Adrenal gland (tissue), 12 donors: ENCODE results near the gene S100A5. TPM values are rescaled to one million over a fixed set of nuclear protein-coding genes. Genes with fewer than 3 reads are reported as not detected.
A peak's percentile ranks its signal among the peaks of the same experiment; 100 is the strongest.

ENCODE experiments used
- DNase-seq, 7 donors: peaks; one replicate each; pipeline ENCODE4 v3.0.0-alpha.2; 2019 to 2020
- H3K27ac ChIP-seq, 5 donors: fragments of 200-600 bp; sonication (generic) in 4 of 5; 1 replicate in 3 of 5; 2 replicates in 2 of 5; pipeline versions ENCODE4 v1.5.1 to v1.8.0; 2016 to 2020; ENCODE audit warnings: mild to moderate bottlenecking in 1 of 5
- H3K27me3 ChIP-seq: fragments of 200-600 bp; 2 replicates; pipeline ENCODE4 v1.8.0; 2021
- H3K36me3 ChIP-seq, 2 donors: fragments of 200-600 bp; replicated peaks in 1 of 2; 1 replicate in 1 of 2; 2 replicates in 1 of 2; pipeline versions ENCODE4 v1.5.1 to v1.8.0; 2018 to 2022
- H3K4me1 ChIP-seq, 2 donors: fragments of 200-600 bp; replicated peaks in 1 of 2; 1 replicate in 1 of 2; 2 replicates in 1 of 2; pipeline versions ENCODE4 v1.5.1 to v1.8.0; 2018 to 2021
- H3K4me3 ChIP-seq, 4 donors: fragments of 200-600 bp; sonication (generic) in 3 of 4; one replicate each; pipeline ENCODE4 v1.5.1; 2016 to 2018
- H3K9me3 ChIP-seq, 3 donors: fragments of 200-600 bp; sonication (generic) in 1 of 3; replicated peaks in 1 of 3; 1 replicate in 2 of 3; 2 replicates in 1 of 3; pipeline versions ENCODE4 v1.5.1 to v1.8.0; 2016 to 2021
- CTCF ChIP-seq, 6 experiments: fragments of 450-650 bp in 4 of 6; fragments of 200-600 bp in 2 of 6; sonication (generic) in 1 of 6; IDR thresholded peaks; 1 replicate in 5 of 6; 2 replicates in 1 of 6; pipeline versions ENCODE4 v1.5.1 to v1.8.0; 2016 to 2021; ENCODE audit warnings: antibody characterized with exemption in 6 of 6, mild to moderate bottlenecking in 2 of 6, moderate library complexity in 1 of 6
- POLR2A ChIP-seq, 2 donors: fragments of 450-650 bp; IDR thresholded peaks; one replicate each; pipeline ENCODE4 v1.6.1; 2017; ENCODE audit warnings: antibody characterized with exemption in 2 of 2, mild to moderate bottlenecking in 2 of 2, moderate library complexity in 1 of 2
- WGBS, 4 donors: extraction: QIAGEN DNeasy Blood & Tissue Kit in 2 of 4; methylation state at CpG; one replicate each; pipeline versions ENCODE4 v1.1.5 to v1.1.7; 2013 to 2017; 5-methylcytosine and 5-hydroxymethylcytosine counted together
- intact Hi-C, 2 donors: fragments of 100-400 bp; cut with DNase I; formaldehyde crosslinking; loops; one replicate each; pipeline versions ENCODE4 v1.14.1 to v1.15.0; 2022 to 2023
- polyA plus RNA-seq, 3 donors: library from polyadenylated mRNA; stranded (reverse); fragments of 200-250 nt in 2 of 3; fragments of 350-450 nt in 1 of 3; fragmentation: Illumina TruSeq in 1 of 3; extraction: RNeasy Lipid Tissue Mini Kit (QIAGEN cat#74804) in 1 of 3; gene quantifications; one replicate each; pipeline ENCODE4 v1.2.3, GENCODE V29; 2013 to 2014
- total RNA-seq, 9 donors: library from RNA; depleted of rRNA in 4 of 9; stranded (reverse); fragments of >200 nt in 4 of 9; fragments of 120-200 nt in 1 of 9; fragmentation: NEBNext Ultra II Directional in 1 of 9; extraction: Animal tissue kit (Norgen Biotek cat#: 25700) in 1 of 9; gene quantifications; one replicate each; pipeline versions ENCODE4 v1.1.0 to v1.2.4, GENCODE V29; 2013 to 2023
- donor health status: healthy with polysubstance abuse.
- donor health status: Bipolar disorder and iron deficiency.
- donor health status: DM: yes; HTN: yes; CAD: no.
- donor health status: DM: no; HTN: no; CAD: no.
- donor health status: DM: no; HTN: no; CAD: no.
- donor health status: DM: yes; HTN: yes; CAD: no.

The S100A5 gene
- total and polyA plus RNA-seq, 12 donors: 0.17 TPM; not detected in 11

GRCh38 chr1:153536012-153536670 is 4.6 kb downstream of the S100A5 start:
- no peaks in the 10 kb centered on the region for H3K9me3 ChIP-seq
- no peaks in the 10 kb centered on the region for H3K27me3 ChIP-seq
- peak overlapping the region; percentile 53 to 94 (median 86) for H3K27ac ChIP-seq
- no peaks in the 10 kb centered on the region for H3K36me3 ChIP-seq
- peak overlapping the region; percentile 18 to 72 (median 56) for H3K4me3 ChIP-seq
- peak in 1 of 6 experiments; percentile 3 for TF ChIP-seq CTCF (IDR thresholded peaks at IDR 0.05)
- TF ChIP-seq POLR2A (IDR thresholded peaks at IDR 0.05): peak; percentile 42 to 82
- intact Hi-C loops: no loop called here
- peak; percentile 74 to 93 (median 86) for DNase-seq
- peaks cover 22 to 35% of the 10 kb centered on the region in 2 donors for H3K4me1 ChIP-seq
- WGBS, 4 donors: 1 to 4% (median 2%) methylated on average over 5 to 38 of the region's 38 CpGs

GRCh38 chr1:153535242-153536011 is 5.3 kb downstream of the S100A5 start, which contains the start of gene S100A6:
TSS of gene S100A6 (minus strand) at chr1:153535991. CDS start at chr1:153535339, 652 bp downstream.
- peaks cover 22 to 35% of the 10 kb centered on the region in 2 donors for H3K4me1 ChIP-seq
- no peaks in the 10 kb centered on the region for H3K9me3 ChIP-seq
- peak within 1 kb of the TSS; percentile 34 to 72 (median 56) for H3K4me3 ChIP-seq
- H3K27ac ChIP-seq: peak within 1 kb of the TSS; percentile 53 to 94 (median 86)
- TF ChIP-seq POLR2A (IDR thresholded peaks at IDR 0.05) (no peak), CTCF (IDR thresholded peaks at IDR 0.05) (peak in 1 of 6 experiments; percentile 6)
- intact Hi-C loops: no loop called here
- peak in 6 of 7 donors; percentile 62 to 82 (median 65) for DNase-seq
- no peaks in the 10 kb centered on the region for H3K27me3 ChIP-seq
- WGBS, 4 donors: 22 to 71% (median 36%) methylated on average over 4 to 18 of the region's 18 CpGs
- no peaks in the 10 kb centered on the region for H3K36me3 ChIP-seq

- no peaks in the 10 kb centered on the region for H3K36me3 ChIP-seq
- intact Hi-C loops: loop anchor here in 1 of 2 donors (5.0 kb wide), 1 partner anchor 32 kb away; the partner anchor contains the start of gene S100A2
- peak overlapping the region in 2 of 4 donors; percentile 65 to 72 for H3K4me3 ChIP-seq
- H3K27me3 ChIP-seq: no peaks in the 10 kb centered on the region
- peak overlapping the region in 4 of 5 donors; percentile 83 to 94 (median 90) for H3K27ac ChIP-seq
- peaks cover 22 to 35% of the 10 kb centered on the region in 2 donors for H3K4me1 ChIP-seq
- no peak for TF ChIP-seq POLR2A (IDR thresholded peaks at IDR 0.05)
- TF ChIP-seq CTCF (IDR thresholded peaks at IDR 0.05): no peak
- WGBS, 4 donors: 69 to 97% (median 88%) methylated on average over 3 of the region's 3 CpGs
- no peaks in the 10 kb centered on the region for H3K9me3 ChIP-seq
- no peak for DNase-seq
Measured at GRCh38 chr1:153534925-153535241, 5.9 kb downstream of the S100A5 start.

GRCh38 chr1:153534226-153534924 is 6.4 kb downstream of the S100A5 start:
- no peak for DNase-seq
- 58 to 86% (median 68%) methylated on average over 6 to 7 of the region's 7 CpGs for WGBS, 4 donors
- Histone ChIP-seq H3K27ac (peak overlapping the region in 4 of 5 donors; percentile 83 to 94 (median 90)), H3K4me3 (peak overlapping the region in 1 of 4 donors; percentile 65), H3K9me3 (no peaks in the 10 kb centered on the region), H3K4me1 (peaks cover 22 to 35% of the 10 kb centered on the region in 2 donors), H3K36me3 (no peaks in the 10 kb centered on the region), H3K27me3 (no peaks in the 10 kb centered on the region)
- intact Hi-C loops: loop anchor here in 1 of 2 donors (5.0 kb wide), 1 partner anchor 33 kb away; the partner anchor contains the start of gene S100A2
- TF ChIP-seq POLR2A (IDR thresholded peaks at IDR 0.05) (no peak), CTCF (IDR thresholded peaks at IDR 0.05) (no peak)
